ENCODE results near the gene TEAD2. TPM values are rescaled to one million over a fixed set of nuclear protein-coding genes. Genes with fewer than 3 reads are reported as not detected.

TEAD2 gene
- total RNA-seq = not detected
- 1.1 TPM for total RNA-seq (2013)

GRCh38 chr19:49362048-49362928 lies at the start of gene TEAD2:
TEAD2 (minus strand) TSS chr19:49362416; CDS start chr19:49360075, 2,341 bp downstream.
- TF ChIP-seq, protein P1, sequence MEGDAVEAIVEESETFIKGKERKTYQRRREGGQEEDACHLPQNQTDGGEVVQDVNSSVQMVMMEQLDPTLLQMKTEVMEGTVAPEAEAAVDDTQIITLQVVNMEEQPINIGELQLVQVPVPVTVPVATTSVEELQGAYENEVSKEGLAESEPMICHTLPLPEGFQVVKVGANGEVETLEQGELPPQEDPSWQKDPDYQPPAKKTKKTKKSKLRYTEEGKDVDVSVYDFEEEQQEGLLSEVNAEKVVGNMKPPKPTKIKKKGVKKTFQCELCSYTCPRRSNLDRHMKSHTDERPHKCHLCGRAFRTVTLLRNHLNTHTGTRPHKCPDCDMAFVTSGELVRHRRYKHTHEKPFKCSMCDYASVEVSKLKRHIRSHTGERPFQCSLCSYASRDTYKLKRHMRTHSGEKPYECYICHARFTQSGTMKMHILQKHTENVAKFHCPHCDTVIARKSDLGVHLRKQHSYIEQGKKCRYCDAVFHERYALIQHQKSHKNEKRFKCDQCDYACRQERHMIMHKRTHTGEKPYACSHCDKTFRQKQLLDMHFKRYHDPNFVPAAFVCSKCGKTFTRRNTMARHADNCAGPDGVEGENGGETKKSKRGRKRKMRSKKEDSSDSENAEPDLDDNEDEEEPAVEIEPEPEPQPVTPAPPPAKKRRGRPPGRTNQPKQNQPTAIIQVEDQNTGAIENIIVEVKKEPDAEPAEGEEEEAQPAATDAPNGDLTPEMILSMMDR (IDR thresholded peaks at IDR 0.05) = no peak
- DNase-seq (peak in 1 of 2 donors; percentile 47), ATAC-seq (no peak)
- Histone ChIP-seq H3K36me3 (ENCODE audit: control insufficient read depth, insufficient read depth, low read length) (no peaks in the 10 kb centered on the region), H3K27ac (ENCODE audit: low read length) (no peak within 1 kb of the TSS), H3K4me1 (ENCODE audit: control insufficient read depth, insufficient read depth, low read length) (peaks cover 36% of the 10 kb centered on the region), H3K4me3 (ENCODE audit: low read length) (peak within 1 kb of the TSS; percentile 11), H3K9me3 (ENCODE audit: control insufficient read depth, insufficient read depth, low read length) (no peaks in the 10 kb centered on the region), H3K27me3 (ENCODE audit: control insufficient read depth, insufficient read depth, low read length) (peaks cover 37% of the 10 kb centered on the region)
- intact Hi-C loops (cut with micrococcal nuclease) = no loop called here
- H3K36me3 Mint-ChIP-seq = no peaks in the 10 kb centered on the region
- no peak within 1 kb of the TSS for H3K27ac Mint-ChIP-seq
- H3K27me3 Mint-ChIP-seq (ENCODE audit: low read depth in 2 of 2) = peaks cover 15 to 32% of the 10 kb centered on the region in 2 donors
- 2% methylated on average over 52 of the region's 52 CpGs for WGBS (ENCODE audit: insufficient coverage)
- H3K4me1 Mint-ChIP-seq = peaks cover 0 to 11% of the 10 kb centered on the region in 2 donors
- no peaks in the 10 kb centered on the region for H3K9me3 Mint-ChIP-seq
- H3K4me3 Mint-ChIP-seq = peak within 1 kb of the TSS; percentile 58

GRCh38 chr19:49411681-49412326 lies 49.6 kb upstream of the TEAD2 start:
- intact Hi-C loops (cut with micrococcal nuclease) = no loop called here
- H3K4me3 ChIP-seq (ENCODE audit: low read length) = no peak overlapping the region
- H3K4me3 Mint-ChIP-seq = no peak overlapping the region

GRCh38 chr19:49409441-49410029 lies 47.3 kb upstream of the TEAD2 start:
- no peaks in the 10 kb centered on the region for H3K36me3 ChIP-seq (ENCODE audit: control insufficient read depth, insufficient read depth, low read length)
- H3K9me3 ChIP-seq (ENCODE audit: control insufficient read depth, insufficient read depth, low read length) = no peaks in the 10 kb centered on the region
- Mint-ChIP-seq H3K9me3 (no peaks in the 10 kb centered on the region), H3K27me3 (ENCODE audit: low read depth in 2 of 2) (peaks cover 0 to 4% of the 10 kb centered on the region in 2 donors), H3K36me3 (no peaks in the 10 kb centered on the region), H3K4me3 (no peak overlapping the region), H3K27ac (peak overlapping the region in 1 of 2 donors; percentile 6), H3K4me1 (peaks cover 7 to 13% of the 10 kb centered on the region in 2 donors)
- peaks cover 15% of the 10 kb centered on the region for H3K4me1 ChIP-seq (ENCODE audit: control insufficient read depth, insufficient read depth, low read length)
- H3K4me3 ChIP-seq (ENCODE audit: low read length) = no peak overlapping the region
- intact Hi-C loops (cut with micrococcal nuclease) = no loop called here
- DNase-seq (peak in 1 of 2 donors; percentile 56), ATAC-seq (no peak)
- H3K27me3 ChIP-seq (ENCODE audit: control insufficient read depth, insufficient read depth, low read length) = no peaks in the 10 kb centered on the region
- TF ChIP-seq, protein P1 (IDR thresholded peaks at IDR 0.05) = no peak
- 46% methylated on average over 5 of the region's 5 CpGs for WGBS (ENCODE audit: insufficient coverage)
- H3K27ac ChIP-seq (ENCODE audit: low read length) = peak overlapping the region; percentile 46

More at GRCh38 chr19:49411681-49412326, 49.6 kb upstream of the TEAD2 start:
- WGBS (ENCODE audit: insufficient coverage) = 82% methylated on average over 3 of the region's 3 CpGs
- Histone ChIP-seq H3K9me3 (ENCODE audit: control insufficient read depth, insufficient read depth, low read length) (no peaks in the 10 kb centered on the region), H3K27me3 (ENCODE audit: control insufficient read depth, insufficient read depth, low read length) (no peaks in the 10 kb centered on the region), H3K27ac (ENCODE audit: low read length) (no peak overlapping the region), H3K4me1 (ENCODE audit: control insufficient read depth, insufficient read depth, low read length) (peaks cover 15% of the 10 kb centered on the region), H3K36me3 (ENCODE audit: control insufficient read depth, insufficient read depth, low read length) (no peaks in the 10 kb centered on the region)
- TF ChIP-seq, protein P1 (IDR thresholded peaks at IDR 0.05) = no peak
- ATAC-seq (no peak), DNase-seq (no peak)
- no peaks in the 10 kb centered on the region for H3K36me3 Mint-ChIP-seq
- peaks cover 7 to 13% of the 10 kb centered on the region in 2 donors for H3K4me1 Mint-ChIP-seq
- peaks cover 0 to 10% of the 10 kb centered on the region in 2 donors for H3K27me3 Mint-ChIP-seq (ENCODE audit: low read depth in 2 of 2)
- no peaks in the 10 kb centered on the region for H3K9me3 Mint-ChIP-seq
- no peak overlapping the region for H3K27ac Mint-ChIP-seq

All from natural killer cell (primary cell).